AG04450 (cell line): ENCODE measurements around the gene UBTF. TPM values are rescaled to one million over a fixed set of nuclear protein-coding genes. Genes with fewer than 3 reads are reported as not detected.
A peak's percentile ranks its signal among the peaks of the same experiment; 100 is the strongest.

Experiments used
- CTCF ChIA-PET: fragments of 300-600, 350-600 bp; formaldehyde crosslinking; extraction: SDS; loops from one replicate; lab custom pipeline; 2022; ENCODE audit warnings: antibody characterized with exemption, inconsistent platforms; lab: Charles Lee
- POLR2A ChIA-PET: fragments of 350-600 bp; formaldehyde crosslinking; extraction: SDS; loops from one replicate; lab custom pipeline; 2021; ENCODE audit warnings: antibody characterized with exemption, inconsistent platforms; lab: Yijun Ruan, JAX
- DNase-seq: peaks from one replicate; pipeline ENCODE4 v3.0.0-alpha.2; 2011; ENCODE audit warnings: low read depth, low spot score
- H3K27ac ChIP-seq: one replicate; pipeline ENCODE4 v1.5.1; 2012; ENCODE audit warnings: low read depth, low read length, control low read depth
- H3K27me3 ChIP-seq: one replicate; pipeline ENCODE4 v1.6.0; 2012; ENCODE audit warnings: low read length; ENCODE audit not compliant: control insufficient read depth, insufficient read depth
- H3K4me3 ChIP-seq: 2 replicates; pipeline ENCODE4 v1.5.1; 2011; ENCODE audit warnings: mild to moderate bottlenecking, low read depth, low read length, control low read depth
- H3K9me3 ChIP-seq: 2 replicates; pipeline ENCODE4 v1.5.1; 2012; ENCODE audit warnings: low read length; ENCODE audit not compliant: control insufficient read depth, insufficient read depth
- polyA minus RNA-seq: library from RNA; depleted of rRNA, polyadenylated mRNA; stranded (reverse); fragments of >200 nt; gene quantifications from 2 replicates; pipeline ENCODE4 v1.2.3, GENCODE V29; 2011; rRNA and poly(A)+ RNA removed
- polyA plus RNA-seq: library from polyadenylated mRNA; depleted of rRNA; stranded (reverse); fragments of >200 nt; gene quantifications from 2 replicates; pipeline ENCODE4 v1.2.3, GENCODE V29; 2011; rRNA removed
- TF ChIP-seq, protein P1 (sequence below): IDR thresholded peaks from 2 replicates; pipeline ENCODE4 v1.5.1; 2011; ENCODE audit warnings: low read depth, low read length, control low read depth, inconsistent platforms

Gene UBTF, protein sequence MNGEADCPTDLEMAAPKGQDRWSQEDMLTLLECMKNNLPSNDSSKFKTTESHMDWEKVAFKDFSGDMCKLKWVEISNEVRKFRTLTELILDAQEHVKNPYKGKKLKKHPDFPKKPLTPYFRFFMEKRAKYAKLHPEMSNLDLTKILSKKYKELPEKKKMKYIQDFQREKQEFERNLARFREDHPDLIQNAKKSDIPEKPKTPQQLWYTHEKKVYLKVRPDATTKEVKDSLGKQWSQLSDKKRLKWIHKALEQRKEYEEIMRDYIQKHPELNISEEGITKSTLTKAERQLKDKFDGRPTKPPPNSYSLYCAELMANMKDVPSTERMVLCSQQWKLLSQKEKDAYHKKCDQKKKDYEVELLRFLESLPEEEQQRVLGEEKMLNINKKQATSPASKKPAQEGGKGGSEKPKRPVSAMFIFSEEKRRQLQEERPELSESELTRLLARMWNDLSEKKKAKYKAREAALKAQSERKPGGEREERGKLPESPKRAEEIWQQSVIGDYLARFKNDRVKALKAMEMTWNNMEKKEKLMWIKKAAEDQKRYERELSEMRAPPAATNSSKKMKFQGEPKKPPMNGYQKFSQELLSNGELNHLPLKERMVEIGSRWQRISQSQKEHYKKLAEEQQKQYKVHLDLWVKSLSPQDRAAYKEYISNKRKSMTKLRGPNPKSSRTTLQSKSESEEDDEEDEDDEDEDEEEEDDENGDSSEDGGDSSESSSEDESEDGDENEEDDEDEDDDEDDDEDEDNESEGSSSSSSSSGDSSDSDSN
- polyA plus RNA-seq (26.6 and 30.0 TPM in 2 replicates), polyA minus RNA-seq (28.6 and 31.2 TPM in 2 replicates)

DNA sequence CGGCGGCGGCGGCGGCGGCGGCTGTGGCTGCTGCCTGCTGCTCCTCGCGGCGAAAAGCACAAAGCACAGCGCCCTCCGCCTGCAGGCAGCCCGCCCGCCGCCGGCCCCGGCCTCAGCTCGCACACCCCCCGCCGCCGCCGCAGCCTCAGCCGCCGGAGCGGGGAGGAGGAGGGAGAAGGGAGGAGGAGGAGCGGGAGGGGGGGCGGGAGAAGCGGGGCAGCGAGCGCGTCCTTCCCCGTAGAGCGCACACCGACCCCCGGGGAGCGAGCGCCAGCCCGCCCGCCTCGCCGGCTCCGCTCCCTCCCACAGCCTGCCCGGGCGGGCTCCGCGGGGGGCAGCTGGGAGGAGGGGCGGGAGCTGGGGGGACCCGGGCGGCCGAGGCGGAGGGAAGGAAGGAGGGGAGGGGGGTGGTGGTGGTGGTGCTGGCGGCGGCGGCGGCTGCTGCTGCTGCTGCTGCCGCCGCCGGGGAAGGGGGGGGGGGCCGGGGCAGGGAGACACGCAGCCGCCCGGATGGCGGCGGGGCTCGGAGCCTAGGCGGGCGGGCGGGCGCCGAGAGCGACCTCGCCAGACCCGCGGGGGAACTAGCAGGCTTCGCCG, at the start of gene UBTF:
Gene UBTF (minus strand): TSS at position 60 of the 597 bp plus-strand sequence. CDS start 1,446 bp downstream, outside the sequence.
- ChIA-PET CTCF (interaction anchor here (0.6 to 1.0 kb wide), 3 partner anchors 10 to 382 kb away, joined by 3 to 5 read pairs (median 3); no protein-coding TSS in a partner anchor), POLR2A (interaction anchor here (0.8 to 3.5 kb wide), 4 partner anchors 9 to 105 kb away, joined by 3 to 11 read pairs (median 7); partner anchors contain the start of genes SLC25A39 and TMUB2)
- TF ChIP-seq, protein P1, sequence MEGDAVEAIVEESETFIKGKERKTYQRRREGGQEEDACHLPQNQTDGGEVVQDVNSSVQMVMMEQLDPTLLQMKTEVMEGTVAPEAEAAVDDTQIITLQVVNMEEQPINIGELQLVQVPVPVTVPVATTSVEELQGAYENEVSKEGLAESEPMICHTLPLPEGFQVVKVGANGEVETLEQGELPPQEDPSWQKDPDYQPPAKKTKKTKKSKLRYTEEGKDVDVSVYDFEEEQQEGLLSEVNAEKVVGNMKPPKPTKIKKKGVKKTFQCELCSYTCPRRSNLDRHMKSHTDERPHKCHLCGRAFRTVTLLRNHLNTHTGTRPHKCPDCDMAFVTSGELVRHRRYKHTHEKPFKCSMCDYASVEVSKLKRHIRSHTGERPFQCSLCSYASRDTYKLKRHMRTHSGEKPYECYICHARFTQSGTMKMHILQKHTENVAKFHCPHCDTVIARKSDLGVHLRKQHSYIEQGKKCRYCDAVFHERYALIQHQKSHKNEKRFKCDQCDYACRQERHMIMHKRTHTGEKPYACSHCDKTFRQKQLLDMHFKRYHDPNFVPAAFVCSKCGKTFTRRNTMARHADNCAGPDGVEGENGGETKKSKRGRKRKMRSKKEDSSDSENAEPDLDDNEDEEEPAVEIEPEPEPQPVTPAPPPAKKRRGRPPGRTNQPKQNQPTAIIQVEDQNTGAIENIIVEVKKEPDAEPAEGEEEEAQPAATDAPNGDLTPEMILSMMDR = no peak
- no peak for DNase-seq
- no peaks in the 10 kb centered on the region for H3K27me3 ChIP-seq
- peak within 1 kb of the TSS; percentile 61 for H3K27ac ChIP-seq
- peak within 1 kb of the TSS; percentile 83 for H3K4me3 ChIP-seq
- H3K9me3 ChIP-seq = no peaks in the 10 kb centered on the region; the same call in 1 of the 2 replicates

DNA sequence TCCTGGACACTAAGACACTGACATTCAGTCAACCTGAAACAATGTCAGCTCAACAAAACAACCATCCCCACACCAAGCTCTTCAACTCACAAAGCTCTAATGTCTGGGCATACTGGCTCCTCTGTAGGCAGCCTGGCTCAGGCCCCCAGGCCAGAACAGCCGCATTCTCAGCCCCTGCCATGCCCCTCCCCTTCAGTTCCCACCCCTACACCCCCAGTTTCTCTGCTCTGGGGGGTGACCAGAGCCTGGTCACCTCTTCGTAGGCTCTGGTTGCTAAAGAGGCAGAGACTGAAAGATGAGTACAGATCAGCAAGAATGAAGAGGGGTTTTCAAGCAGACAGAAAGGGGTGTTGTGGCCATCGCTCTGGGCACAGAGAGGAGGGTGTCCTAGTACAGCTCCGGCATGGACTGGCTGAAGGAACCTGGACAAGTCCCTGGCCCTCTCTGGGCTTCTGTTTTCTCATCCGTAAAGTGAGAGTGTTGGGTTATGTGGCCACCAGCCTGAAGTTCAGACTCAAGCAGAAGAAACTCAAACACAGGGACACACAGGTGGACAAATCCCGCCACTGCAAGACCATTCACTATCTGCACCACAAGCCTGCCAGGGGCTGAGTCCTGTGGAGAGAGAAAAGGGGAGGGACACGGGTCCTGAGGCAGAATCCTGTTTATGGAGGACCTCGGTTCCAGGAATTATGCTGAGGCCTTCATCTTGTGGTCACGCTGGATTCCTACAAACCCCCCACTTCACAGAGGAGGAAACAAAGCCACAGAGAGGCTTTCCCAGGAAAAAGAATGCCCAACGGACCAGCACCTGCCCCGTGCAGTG, 49.4 kb upstream of the UBTF start:
- no peak for DNase-seq
- no peak overlapping the region for H3K27ac ChIP-seq
- H3K4me3 ChIP-seq = no peak overlapping the region
- POLR2A ChIA-PET = no interaction called here
- H3K27me3 ChIP-seq = peaks cover 39% of the 10 kb centered on the region
- H3K9me3 ChIP-seq = no peaks in the 10 kb centered on the region
- TF ChIP-seq, protein P1 = no peak
- CTCF ChIA-PET = interaction anchor here (0.5 kb wide), 1 partner anchor 1322 kb away, joined by 3 read pairs; no protein-coding TSS in a partner anchor

DNA sequence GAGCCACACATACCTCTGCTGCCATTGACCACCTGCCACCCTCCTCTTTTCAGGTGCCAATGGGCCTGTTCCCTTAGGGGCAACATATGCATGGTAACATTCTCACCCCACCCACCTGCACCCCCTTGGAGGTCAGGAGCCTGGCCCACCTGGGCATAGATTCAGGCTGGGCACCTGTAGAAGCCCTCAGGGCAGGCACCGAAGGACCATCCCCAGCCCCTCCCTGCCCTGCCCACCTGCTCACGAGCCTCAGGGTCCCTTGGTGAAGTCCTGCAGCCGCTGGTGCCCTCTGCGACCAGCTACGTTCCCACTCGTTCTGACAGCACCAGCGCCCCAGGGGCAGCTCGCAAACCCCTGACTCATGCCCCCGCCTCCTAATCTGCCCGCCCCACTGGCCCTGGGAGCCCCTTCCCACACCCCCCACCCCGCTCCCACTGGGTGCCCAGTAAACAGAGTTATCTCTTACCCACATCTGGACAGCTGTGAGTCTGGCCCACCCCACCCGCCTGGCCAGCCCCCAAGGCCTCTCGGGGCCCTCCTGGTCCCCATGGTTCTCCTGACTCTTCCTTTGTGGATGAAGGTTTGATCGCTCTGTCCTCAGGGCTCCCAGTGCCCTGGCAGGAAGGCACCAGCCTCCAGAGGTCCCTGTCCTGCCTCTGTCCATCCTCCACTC, 48.5 kb upstream of the UBTF start, which contains the start of gene SLC4A1:
Gene SLC4A1 (minus strand): TSS at position 318 of the 673 bp plus-strand sequence. CDS start 5,269 bp downstream, outside the sequence.
- ChIA-PET POLR2A (no interaction called here), CTCF (interaction anchor here (0.5 kb wide), 1 partner anchor 1321 kb away, joined by 3 read pairs; no protein-coding TSS in a partner anchor)
- DNase-seq = no peak
- peaks cover 37% of the 10 kb centered on the region for H3K27me3 ChIP-seq
- TF ChIP-seq, protein P1 = no peak
- no peaks in the 10 kb centered on the region for H3K9me3 ChIP-seq
- H3K27ac ChIP-seq = no peak within 1 kb of the TSS
- H3K4me3 ChIP-seq = no peak within 1 kb of the TSS

DNA sequence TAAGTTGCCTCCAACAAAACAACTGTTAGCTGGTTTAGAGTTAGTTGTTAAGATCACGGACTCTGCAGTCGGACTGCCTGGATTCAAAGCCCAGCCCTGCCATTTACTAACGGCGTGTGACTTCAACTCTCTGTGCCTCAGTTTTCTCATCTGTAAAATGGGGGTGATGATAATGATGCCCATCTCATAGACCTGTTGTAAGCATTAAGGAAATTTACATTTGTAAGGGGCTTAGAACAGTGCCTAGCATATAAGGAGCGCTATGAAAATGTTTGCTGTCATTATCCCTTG, 47.6 kb upstream of the UBTF start:
- Histone ChIP-seq H3K27ac (no peak overlapping the region), H3K27me3 (peaks cover 35% of the 10 kb centered on the region), H3K4me3 (no peak overlapping the region), H3K9me3 (no peaks in the 10 kb centered on the region)
- TF ChIP-seq, protein P1 = no peak
- no peak for DNase-seq
- CTCF ChIA-PET = no interaction called here
- POLR2A ChIA-PET = no interaction called here
